Measurements from ENCODE around the gene ARIH1. TPM values are rescaled to one million over a fixed set of nuclear protein-coding genes. Genes with fewer than 3 reads are reported as not detected.
A peak's percentile ranks its signal among the peaks of the same experiment; 100 is the strongest.

Gene ARIH1
- total RNA-seq (199 and 227 TPM in 2 replicates), polyA plus RNA-seq (27.9 and 45.1 TPM in 2 replicates), polyA minus RNA-seq (94.1 and 128 TPM in 2 replicates)
- 84.7 TPM for total RNA-seq (2013)

- Mint-ChIP-seq H3K27ac (peak within 1 kb of the TSS; percentile 99), H3K4me3 (peak within 1 kb of the TSS; percentile 95), H3K27me3 (no peaks in the 10 kb centered on the region), H3K9me3 (ENCODE audit: insufficient read depth) (no peaks in the 10 kb centered on the region), H3K4me1 (peaks cover 42% of the 10 kb centered on the region)
- CTCF ChIA-PET: interaction anchor here (0.9 to 1.9 kb wide), 8 partner anchors 9 to 201 kb away, joined by 3 to 9 read pairs (median 4); partner anchors contain the start of gene HEXA
- Histone ChIP-seq H3K27ac (ENCODE audit: low read length in 2 of 2) (peak within 1 kb of the TSS; percentile 100), H3K4me2 (replicated peaks; ENCODE audit: low read depth, low read length, poor library complexity, severe bottlenecking) (peak within 1 kb of the TSS; percentile 91), H3K9ac (ENCODE audit: low read length) (peak within 1 kb of the TSS; percentile 100), H3K36me3 (replicated peaks in 1 of 2; ENCODE audit: control extremely low read depth in 1 of 2, control insufficient read depth in 1 of 2, extremely low read depth in 1 of 2, insufficient read depth in 2 of 2, low read length in 1 of 2) (peaks cover 3 to 10% of the 10 kb centered on the region in 2 experiments), H3K27me3 (replicated peaks in 1 of 4; ENCODE audit: control extremely low read depth in 1 of 4, control insufficient read depth in 3 of 4, insufficient read depth in 4 of 4, low read length in 3 of 4) (no peaks in the 10 kb centered on the region), H3K4me1 (ENCODE audit: control insufficient read depth in 2 of 2, insufficient read depth in 2 of 2, low read length in 2 of 2) (peaks cover 26 to 38% of the 10 kb centered on the region in 2 donors), H3K4me3 (ENCODE audit: control extremely low read depth in 1 of 5, extremely low read depth in 1 of 5, insufficient read depth in 1 of 5, low read depth in 2 of 5, low read length in 4 of 5) (peak within 1 kb of the TSS; percentile 90 to 98 (median 97)), H2AFZ (ENCODE audit: insufficient read depth, low read depth, low read length, poor library complexity, severe bottlenecking) (peak within 1 kb of the TSS; percentile 59), H4K20me1 (ENCODE audit: control insufficient read depth, insufficient read depth, low read length, poor library complexity, severe bottlenecking) (peaks cover 46% of the 10 kb centered on the region), H3K9me3 (ENCODE audit: control extremely low read depth in 1 of 3, control insufficient read depth in 2 of 3, insufficient read depth in 1 of 3, low read length in 2 of 3) (no peaks in the 10 kb centered on the region), H3K79me2 (ENCODE audit: control insufficient read depth, insufficient read depth, low read length) (peaks cover 62% of the 10 kb centered on the region)
- DNase-seq (peak; percentile 99), ATAC-seq (ENCODE audit: low read depth) (peak; percentile 74)
- intact Hi-C loops (cut with micrococcal nuclease): loop anchor here (1.0 to 10.0 kb wide), 9 partner anchors 12 to 1161 kb away; partner anchors contain the start of genes ADPGK, BBS4, CELF6 and HEXA
- no peak for TF ChIP-seq EZH2 (IDR thresholded peaks at IDR 0.05; ENCODE audit: borderline replicate concordance, insufficient read depth, low read depth, low read length, poor library complexity, severe bottlenecking)
- TF ChIP-seq CTCF (IDR thresholded peaks at IDR 0.05): peak; percentile 34
- WGBS (ENCODE audit: insufficient coverage): under 1% methylated on average over 57 of the region's 63 CpGs
- POLR2A ChIA-PET: interaction anchor here (0.6 to 1.7 kb wide), 7 partner anchors 8 to 246 kb away, joined by 3 to 9 read pairs (median 4); partner anchors contain the start of genes HEXA and PKM
Observed at GRCh38 chr15:72473614-72474465, at the start of gene ARIH1. TSS of gene ARIH1 (plus strand) at chr15:72474330. CDS start at chr15:72474640, 310 bp downstream.

- Mint-ChIP-seq H3K27me3 (no peaks in the 10 kb centered on the region), H3K4me3 (no peak overlapping the region), H3K9me3 (ENCODE audit: insufficient read depth) (peaks cover 21% of the 10 kb centered on the region), H3K27ac (no peak overlapping the region), H3K4me1 (no peaks in the 10 kb centered on the region)
- Histone ChIP-seq H3K4me1 (ENCODE audit: control insufficient read depth in 2 of 2, insufficient read depth in 2 of 2, low read length in 2 of 2) (no peaks in the 10 kb centered on the region), H3K4me2 (replicated peaks; ENCODE audit: low read depth, low read length, poor library complexity, severe bottlenecking) (no peak overlapping the region), H3K9me3 (ENCODE audit: control extremely low read depth in 1 of 3, control insufficient read depth in 2 of 3, insufficient read depth in 1 of 3, low read length in 2 of 3) (peaks cover 0 to 24% (median 11%) of the 10 kb centered on the region in 3 donors), H3K36me3 (replicated peaks in 1 of 2; ENCODE audit: control extremely low read depth in 1 of 2, control insufficient read depth in 1 of 2, extremely low read depth in 1 of 2, insufficient read depth in 2 of 2, low read length in 1 of 2) (no peaks in the 10 kb centered on the region), H3K9ac (ENCODE audit: low read length) (no peak overlapping the region), H3K27ac (ENCODE audit: low read length in 2 of 2) (no peak overlapping the region), H3K79me2 (ENCODE audit: control insufficient read depth, insufficient read depth, low read length) (no peaks in the 10 kb centered on the region), H3K27me3 (replicated peaks in 1 of 4; ENCODE audit: control extremely low read depth in 1 of 4, control insufficient read depth in 3 of 4, insufficient read depth in 4 of 4, low read length in 3 of 4) (no peaks in the 10 kb centered on the region), H3K4me3 (ENCODE audit: control extremely low read depth in 1 of 5, extremely low read depth in 1 of 5, insufficient read depth in 1 of 5, low read depth in 2 of 5, low read length in 4 of 5) (no peak overlapping the region), H4K20me1 (ENCODE audit: control insufficient read depth, insufficient read depth, low read length, poor library complexity, severe bottlenecking) (no peaks in the 10 kb centered on the region), H2AFZ (ENCODE audit: insufficient read depth, low read depth, low read length, poor library complexity, severe bottlenecking) (no peak overlapping the region)
- CTCF ChIA-PET: no interaction called here
- POLR2A ChIA-PET: no interaction called here
- ATAC-seq (ENCODE audit: low read depth) (no peak), DNase-seq (no peak)
- intact Hi-C loops (cut with micrococcal nuclease): no loop called here
- TF ChIP-seq CTCF (IDR thresholded peaks at IDR 0.05) (no peak), EZH2 (IDR thresholded peaks at IDR 0.05; ENCODE audit: borderline replicate concordance, insufficient read depth, low read depth, low read length, poor library complexity, severe bottlenecking) (no peak)
Observed at GRCh38 chr15:72426753-72427152, 47.4 kb upstream of the ARIH1 start.

Measured in B cell (primary cell).